ENCODE measurements around the gene SFMBT1.

SFMBT1 gene

GRCh38 chr3:52856666-52857065 lies 189.2 kb downstream of the SFMBT1 start:
- no peaks in the 10 kb centered on the region for H3K9me3 ChIP-seq (ENCODE audit: insufficient read depth, low read depth, low read length)
- no peaks in the 10 kb centered on the region for H3F3A ChIP-seq (ENCODE audit: low read depth)
- H4K20me1 ChIP-seq (ENCODE audit: insufficient read depth, low read length, poor library complexity, severe bottlenecking) = no peaks in the 10 kb centered on the region
- H3K9me2 ChIP-seq (replicated peaks; ENCODE audit: low read depth, low read length) = no peaks in the 10 kb centered on the region
- H3K27me3 ChIP-seq (ENCODE audit: insufficient read depth, low read length, poor library complexity, severe bottlenecking) = no peaks in the 10 kb centered on the region
- no peak overlapping the region for H3K4me2 ChIP-seq (ENCODE audit: low read depth, low read length, poor library complexity, severe bottlenecking)
- H3K79me2 ChIP-seq (ENCODE audit: insufficient read depth, low read length) = no peaks in the 10 kb centered on the region
- H3K4me3 ChIP-seq (ENCODE audit: low read length, poor library complexity, severe bottlenecking) = no peak overlapping the region
- no peak overlapping the region for H3K9ac ChIP-seq (ENCODE audit: low read depth, low read length, poor library complexity, severe bottlenecking)
- H3K36me3 ChIP-seq (ENCODE audit: insufficient read depth, low read length) = peaks cover 13% of the 10 kb centered on the region; the same call in 1 of the 2 replicates
- no peaks in the 10 kb centered on the region for H3K4me1 ChIP-seq (ENCODE audit: insufficient read depth, low read length, poor library complexity, severe bottlenecking)
- no peak overlapping the region for H2AFZ ChIP-seq (ENCODE audit: low read length)
- TF ChIP-seq EZH2phosphoT487 (IDR thresholded peaks at IDR 0.05; ENCODE audit: borderline replicate concordance) = no peak
- no peak for TF ChIP-seq CTCF (conservative IDR thresholded peaks at IDR 0.05; ENCODE audit: low read length)

- Histone ChIP-seq H3K79me2 (ENCODE audit: insufficient read depth, low read length) (no peaks in the 10 kb centered on the region), H3K4me3 (ENCODE audit: low read length, poor library complexity, severe bottlenecking) (no peak overlapping the region), H3K9ac (ENCODE audit: low read depth, low read length, poor library complexity, severe bottlenecking) (no peak overlapping the region)
These were observed 191.9 kb downstream of the SFMBT1 start for GRCh38 chr3:52854013-52854412.

More at GRCh38 chr3:52854013-52854412, 191.9 kb downstream of the SFMBT1 start:
- TF ChIP-seq EZH2phosphoT487 (IDR thresholded peaks at IDR 0.05; ENCODE audit: borderline replicate concordance) (no peak), CTCF (conservative IDR thresholded peaks at IDR 0.05; ENCODE audit: low read length) (no peak)
- Histone ChIP-seq H3K4me2 (ENCODE audit: low read depth, low read length, poor library complexity, severe bottlenecking) (no peak overlapping the region), H3F3A (ENCODE audit: low read depth) (no peaks in the 10 kb centered on the region), H3K9me2 (replicated peaks; ENCODE audit: low read depth, low read length) (no peaks in the 10 kb centered on the region), H3K36me3 (ENCODE audit: insufficient read depth, low read length) (peaks cover 30% of the 10 kb centered on the region; the same call in 1 of the 2 replicates), H3K4me1 (ENCODE audit: insufficient read depth, low read length, poor library complexity, severe bottlenecking) (no peaks in the 10 kb centered on the region), H2AFZ (ENCODE audit: low read length) (no peak overlapping the region), H3K9me3 (ENCODE audit: insufficient read depth, low read depth, low read length) (no peaks in the 10 kb centered on the region), H4K20me1 (ENCODE audit: insufficient read depth, low read length, poor library complexity, severe bottlenecking) (no peaks in the 10 kb centered on the region), H3K27me3 (ENCODE audit: insufficient read depth, low read length, poor library complexity, severe bottlenecking) (no peaks in the 10 kb centered on the region)
